ENCODE results near the gene TMEM220. TPM values are rescaled to one million over a fixed set of nuclear protein-coding genes. Genes with fewer than 3 reads are reported as not detected.

The TMEM220 gene
- total RNA-seq, 2 donors from 2014 or later = 1.4 to 10.9 TPM

DNA sequence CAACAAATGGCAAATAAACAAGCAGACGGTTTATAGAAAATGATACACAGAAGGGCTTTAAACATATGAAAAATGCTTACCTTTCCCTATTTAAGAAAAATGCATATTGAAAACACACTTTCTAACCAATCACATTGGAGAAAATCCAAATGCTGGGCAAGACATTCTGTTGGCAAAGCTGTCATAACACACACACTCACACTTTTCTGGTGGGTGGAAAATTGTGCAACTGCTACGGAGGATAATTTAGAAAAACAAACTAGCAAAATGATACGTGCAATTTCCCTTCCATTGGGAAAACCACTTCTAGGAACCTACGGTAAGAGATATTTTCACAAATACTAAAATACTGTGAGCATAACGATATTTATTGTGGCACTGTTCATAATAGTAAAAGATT, 62.9 kb downstream of the TMEM220 start:
- Mint-ChIP-seq H3K9me3 (no peaks in the 10 kb centered on the region), H3K27ac (no peak overlapping the region), H3K27me3 (ENCODE audit: insufficient read depth) (no peaks in the 10 kb centered on the region), H3K36me3 (ENCODE audit: low read depth) (no peaks in the 10 kb centered on the region), H3K4me1 (no peaks in the 10 kb centered on the region), H3K4me3 (no peak overlapping the region)
- no peak overlapping the region for H3K9ac ChIP-seq (ENCODE audit: extremely low read depth, low read length, poor library complexity, severe bottlenecking)
- H3K4me1 ChIP-seq (ENCODE audit: control insufficient read depth, insufficient read depth, low read length) = no peaks in the 10 kb centered on the region
- WGBS, 2 experiments (ENCODE audit: insufficient coverage in 1 of 2, insufficient read length in 1 of 2) = 79 to 100% methylated on average over 2 to 5 of the region's 5 CpGs
- no peaks in the 10 kb centered on the region for H3K27me3 ChIP-seq (ENCODE audit: control insufficient read depth, insufficient read depth, low read length, poor library complexity, severe bottlenecking)
- H3K4me3 ChIP-seq (ENCODE audit: low read length) = no peak overlapping the region
- no peaks in the 10 kb centered on the region for H3K9me3 ChIP-seq (ENCODE audit: control insufficient read depth, low read length)
- TF ChIP-seq, protein P1, sequence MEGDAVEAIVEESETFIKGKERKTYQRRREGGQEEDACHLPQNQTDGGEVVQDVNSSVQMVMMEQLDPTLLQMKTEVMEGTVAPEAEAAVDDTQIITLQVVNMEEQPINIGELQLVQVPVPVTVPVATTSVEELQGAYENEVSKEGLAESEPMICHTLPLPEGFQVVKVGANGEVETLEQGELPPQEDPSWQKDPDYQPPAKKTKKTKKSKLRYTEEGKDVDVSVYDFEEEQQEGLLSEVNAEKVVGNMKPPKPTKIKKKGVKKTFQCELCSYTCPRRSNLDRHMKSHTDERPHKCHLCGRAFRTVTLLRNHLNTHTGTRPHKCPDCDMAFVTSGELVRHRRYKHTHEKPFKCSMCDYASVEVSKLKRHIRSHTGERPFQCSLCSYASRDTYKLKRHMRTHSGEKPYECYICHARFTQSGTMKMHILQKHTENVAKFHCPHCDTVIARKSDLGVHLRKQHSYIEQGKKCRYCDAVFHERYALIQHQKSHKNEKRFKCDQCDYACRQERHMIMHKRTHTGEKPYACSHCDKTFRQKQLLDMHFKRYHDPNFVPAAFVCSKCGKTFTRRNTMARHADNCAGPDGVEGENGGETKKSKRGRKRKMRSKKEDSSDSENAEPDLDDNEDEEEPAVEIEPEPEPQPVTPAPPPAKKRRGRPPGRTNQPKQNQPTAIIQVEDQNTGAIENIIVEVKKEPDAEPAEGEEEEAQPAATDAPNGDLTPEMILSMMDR (conservative IDR thresholded peaks at IDR 0.05) = no peak
- H3K27ac ChIP-seq (ENCODE audit: low read depth, low read length) = no peak overlapping the region
- no peaks in the 10 kb centered on the region for H3K36me3 ChIP-seq (ENCODE audit: control insufficient read depth, insufficient read depth, low read length)
- DNase-seq = no peak

DNA sequence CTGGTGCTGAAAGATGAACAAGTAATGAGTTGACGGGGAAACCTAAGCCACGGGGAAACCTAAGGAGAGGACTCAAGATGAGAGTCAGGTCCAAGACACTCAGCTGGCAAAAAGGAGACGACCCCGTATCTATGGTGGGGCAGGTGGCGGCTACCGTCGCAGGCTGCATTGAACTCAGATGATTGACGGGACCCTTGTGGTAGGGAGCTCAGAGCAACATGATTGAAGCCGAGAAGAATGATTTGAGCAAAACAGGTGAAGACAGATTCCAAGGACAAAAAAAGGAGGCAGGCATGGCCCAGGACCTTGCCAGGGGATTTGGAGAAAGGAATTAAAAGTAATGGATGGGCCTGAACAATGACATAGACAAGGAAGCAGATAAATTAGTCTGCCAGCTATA, 65.3 kb downstream of the TMEM220 start:
- H3K27ac ChIP-seq (ENCODE audit: low read depth, low read length) = no peak overlapping the region
- no peak overlapping the region for H3K27ac Mint-ChIP-seq
- no peaks in the 10 kb centered on the region for H3K9me3 Mint-ChIP-seq
- H3K36me3 Mint-ChIP-seq (ENCODE audit: low read depth) = no peaks in the 10 kb centered on the region
- no peak for DNase-seq
- H3K4me3 ChIP-seq (ENCODE audit: low read length) = no peak overlapping the region
- TF ChIP-seq, protein P1 (conservative IDR thresholded peaks at IDR 0.05) = no peak
- no peak overlapping the region for H3K9ac ChIP-seq (ENCODE audit: extremely low read depth, low read length, poor library complexity, severe bottlenecking)
- no peaks in the 10 kb centered on the region for H3K4me1 ChIP-seq (ENCODE audit: control insufficient read depth, insufficient read depth, low read length)
- WGBS, 2 experiments (ENCODE audit: insufficient coverage in 1 of 2, insufficient read length in 1 of 2) = 94 to 95% methylated on average over 9 of the region's 9 CpGs
- H3K4me3 Mint-ChIP-seq = no peak overlapping the region
- H3K9me3 ChIP-seq (ENCODE audit: control insufficient read depth, low read length) = no peaks in the 10 kb centered on the region
- no peaks in the 10 kb centered on the region for H3K27me3 Mint-ChIP-seq (ENCODE audit: insufficient read depth)
- H3K4me1 Mint-ChIP-seq = no peaks in the 10 kb centered on the region
- no peaks in the 10 kb centered on the region for H3K27me3 ChIP-seq (ENCODE audit: control insufficient read depth, insufficient read depth, low read length, poor library complexity, severe bottlenecking)
- no peaks in the 10 kb centered on the region for H3K36me3 ChIP-seq (ENCODE audit: control insufficient read depth, insufficient read depth, low read length)

Other genes starting within 250 kb of the TMEM220 start
- not detected for gene MYH1, start 211.5 kb downstream of the TMEM220 start, total RNA-seq
- under 1 TPM in 1 of 2 donors, not detected in 1; 0.99 TPM for gene MYH2, start 180.4 kb downstream of the TMEM220 start, total RNA-seq
- gene MYH3, start 72.7 kb downstream of the TMEM220 start, total RNA-seq = 1 to 10 TPM; 1.7 to 2.0 TPM
- 10 to 100 TPM; 43.3 to 43.9 TPM for gene SCO1, start 32.5 kb downstream of the TMEM220 start, total RNA-seq
- gene ADPRM, start 32.4 kb downstream of the TMEM220 start, total RNA-seq = 1 to 10 TPM; 6.8 to 8.9 TPM
- not detected for gene TMEM238L, start 74.1 kb upstream of the TMEM220 start, total RNA-seq
- gene PIRT, start 108.1 kb upstream of the TMEM220 start, total RNA-seq = not detected